CD4-positive, alpha-beta T cell treated with Interleukin-15 for 4 hours (primary cell): Measurements from ENCODE around the gene PADI4.
"Not testable (repeated sequence)": the region's sequence is repeated elsewhere in the genome, so short reads cannot be mapped to it uniquely, and the experiment has no call there.

Source experiments
- DNase-seq: peaks from one replicate; pipeline ENCODE4 v3.0.0-alpha.2; 2020; ENCODE audit warnings: low spot score

The PADI4 gene

DNA sequence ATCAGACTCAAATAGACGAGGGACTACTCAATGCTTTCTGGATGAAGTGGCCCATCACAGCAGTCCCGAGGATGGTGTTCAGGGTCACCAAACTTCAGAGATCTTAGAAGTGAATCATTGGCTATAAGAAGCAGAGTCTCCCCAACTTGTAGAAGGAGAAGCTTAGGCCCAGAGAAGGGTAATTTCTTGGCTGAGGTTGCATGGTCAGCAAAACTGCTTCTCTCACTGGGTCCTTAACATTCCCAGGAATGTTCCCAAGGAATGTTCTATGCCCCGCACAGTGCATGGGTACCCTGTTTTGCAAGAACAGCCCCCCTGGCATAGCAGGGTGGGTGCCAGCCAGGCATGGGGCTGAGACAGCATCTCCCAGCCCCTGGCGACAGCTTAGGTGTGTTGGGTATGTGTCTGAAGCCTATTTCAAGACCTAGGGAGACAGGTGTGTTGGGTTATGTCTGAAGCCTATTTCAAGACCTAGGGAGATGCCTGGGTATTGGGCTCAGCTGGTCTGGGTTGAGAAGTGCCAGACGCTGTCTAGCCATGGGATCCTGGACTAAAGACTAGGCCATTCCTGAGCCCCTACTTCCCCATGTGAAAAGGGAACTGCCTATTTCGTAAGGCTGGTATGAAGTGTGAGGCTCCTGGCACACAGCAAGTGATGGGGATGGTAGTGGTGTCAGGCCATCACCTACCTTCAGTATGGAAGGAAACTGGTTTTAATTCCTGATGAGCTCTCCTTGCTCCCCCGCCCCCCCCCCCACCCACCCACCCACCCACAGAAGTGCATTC, 90.1 kb downstream of the PADI4 start:
- no peak for DNase-seq

DNA sequence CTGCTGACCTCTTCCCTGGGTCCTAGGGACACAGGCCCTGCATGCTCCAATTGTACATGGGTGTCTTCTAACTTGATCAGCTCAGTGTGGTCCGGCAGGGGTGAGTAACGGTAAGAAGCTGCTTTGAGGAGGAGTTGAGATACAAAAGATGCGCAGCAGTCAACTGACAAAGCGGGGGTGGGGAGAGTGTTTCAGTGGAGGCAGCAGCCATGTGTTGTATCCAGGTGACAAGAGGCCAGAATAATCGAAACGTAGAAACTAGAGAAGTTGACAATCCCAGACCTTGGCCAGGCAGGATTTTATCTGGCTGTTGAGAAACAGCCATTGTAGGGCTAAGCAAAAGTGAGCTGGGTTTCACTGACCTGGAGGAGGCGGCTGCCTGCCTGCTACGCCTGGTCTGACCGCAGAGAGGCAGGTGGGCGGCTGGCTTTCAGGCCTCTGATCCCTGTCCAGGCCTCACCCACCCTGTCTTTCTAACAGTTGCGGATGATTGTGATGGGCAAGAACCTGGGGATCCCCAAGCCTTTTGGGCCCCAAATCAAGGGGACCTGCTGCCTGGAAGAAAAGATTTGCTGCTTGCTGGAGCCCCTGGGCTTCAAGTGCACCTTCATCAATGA, 92.8 kb downstream of the PADI4 start:
- no peak for DNase-seq

DNA sequence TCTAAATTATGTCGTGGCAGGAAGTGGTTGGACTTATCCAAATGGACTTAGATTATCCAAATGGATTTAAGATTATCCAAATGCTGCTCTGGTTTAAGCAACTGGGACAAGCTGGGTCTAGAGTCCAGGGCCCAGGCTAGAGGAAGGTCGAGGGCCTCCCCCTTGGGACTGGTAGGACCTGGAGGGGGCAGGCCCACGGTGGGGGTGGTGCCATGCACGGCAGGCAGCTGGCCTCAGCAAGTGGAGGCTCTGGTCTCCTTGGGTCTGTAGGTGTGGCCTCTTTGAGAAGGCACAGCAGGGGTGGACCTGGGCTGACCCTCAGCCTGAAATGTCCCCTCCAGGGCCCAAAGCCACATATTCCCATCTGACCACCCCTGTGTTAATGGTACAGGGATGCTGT, 93.8 kb downstream of the PADI4 start:
- DNase-seq: no peak

GRCh38 chr1:17403081-17403480, 95.1 kb downstream of the PADI4 start:
- DNase-seq: no peak

- DNase-seq: no peak
Observed at GRCh38 chr1:17404034-17404684, 96.2 kb downstream of the PADI4 start.

- DNase-seq: no peak
Observed at GRCh38 chr1:17404820-17405219, 96.8 kb downstream of the PADI4 start.

DNA sequence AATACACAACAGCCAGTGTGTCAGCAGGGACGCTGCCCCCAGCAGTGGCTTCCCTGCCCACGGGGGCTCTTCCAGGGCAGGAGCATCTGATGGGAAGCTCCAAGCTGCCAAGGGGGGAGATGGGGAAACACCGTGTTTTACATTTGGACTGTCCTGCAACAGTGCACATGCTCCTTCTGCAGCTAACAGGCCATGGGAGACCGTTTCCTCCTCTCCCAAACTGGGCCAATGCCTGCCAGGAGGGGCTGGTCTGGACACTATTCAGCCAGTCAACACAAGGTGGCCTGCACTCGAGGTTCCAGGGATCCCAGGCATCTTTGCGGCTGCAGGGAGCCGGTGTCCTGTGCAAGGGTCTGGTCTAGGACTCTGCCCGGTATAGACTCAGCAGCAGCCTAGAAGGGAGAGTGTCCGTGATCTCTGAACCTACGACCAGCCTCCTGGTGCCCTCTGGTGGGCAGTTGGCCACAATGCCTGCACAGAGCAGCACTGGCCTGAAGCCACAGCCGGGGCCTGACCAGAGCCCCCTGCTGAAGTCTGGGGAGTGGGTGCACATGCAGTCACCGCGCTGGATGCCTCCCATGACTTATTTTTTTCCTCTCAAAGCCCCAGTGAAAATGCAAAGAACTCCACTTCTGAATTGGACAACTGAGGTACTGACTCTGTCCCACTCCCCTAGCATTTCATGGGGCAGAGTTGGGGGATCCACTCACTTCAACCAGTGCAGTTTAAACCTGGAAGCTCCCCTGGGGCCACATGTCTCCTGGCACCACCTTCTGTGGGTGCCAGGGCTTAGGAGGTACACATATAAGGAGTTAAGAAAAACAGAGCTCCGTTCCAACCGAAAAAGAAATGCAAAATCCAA, 98.1 kb downstream of the PADI4 start:
- DNase-seq: peak; percentile 19

DNA sequence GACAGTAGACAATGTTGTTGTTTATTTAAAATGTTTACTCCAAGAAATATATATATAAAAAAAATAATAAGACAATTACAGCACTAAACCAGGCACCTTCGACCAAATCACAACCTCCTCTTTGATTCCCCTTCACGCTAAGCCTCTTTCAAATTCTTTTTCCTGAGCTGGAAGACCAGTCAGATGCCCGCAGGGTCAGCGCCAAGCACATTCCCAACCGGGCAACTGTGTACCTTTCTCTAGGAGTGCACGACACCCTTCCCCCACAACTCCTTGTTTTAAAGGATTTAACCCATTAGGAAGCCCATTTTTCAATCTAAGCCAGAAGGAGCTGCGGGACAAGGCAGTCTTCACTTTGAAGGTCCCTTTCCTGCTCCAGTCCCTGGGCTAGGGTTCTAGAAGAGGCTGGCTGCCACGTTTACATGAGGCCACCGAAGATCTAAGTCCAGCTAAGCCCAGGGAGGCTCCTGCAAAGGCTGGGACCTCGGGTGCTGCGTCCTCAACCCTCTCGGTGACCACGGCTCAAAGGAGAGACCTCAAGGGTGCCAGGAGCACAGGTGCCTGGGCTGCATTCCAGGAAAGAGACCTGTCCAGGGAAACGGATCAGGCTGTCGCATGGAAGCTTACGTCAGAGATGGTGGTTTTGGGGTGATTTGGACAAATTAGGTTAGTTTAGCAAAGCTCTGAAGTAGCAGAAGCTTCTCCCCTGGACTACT, 98.9 kb downstream of the PADI4 start:
- DNase-seq: not testable (repeated sequence)

GRCh38 chr1:17407786-17408514, 100.0 kb downstream of the PADI4 start:
- DNase-seq: not testable (repeated sequence)

DNA sequence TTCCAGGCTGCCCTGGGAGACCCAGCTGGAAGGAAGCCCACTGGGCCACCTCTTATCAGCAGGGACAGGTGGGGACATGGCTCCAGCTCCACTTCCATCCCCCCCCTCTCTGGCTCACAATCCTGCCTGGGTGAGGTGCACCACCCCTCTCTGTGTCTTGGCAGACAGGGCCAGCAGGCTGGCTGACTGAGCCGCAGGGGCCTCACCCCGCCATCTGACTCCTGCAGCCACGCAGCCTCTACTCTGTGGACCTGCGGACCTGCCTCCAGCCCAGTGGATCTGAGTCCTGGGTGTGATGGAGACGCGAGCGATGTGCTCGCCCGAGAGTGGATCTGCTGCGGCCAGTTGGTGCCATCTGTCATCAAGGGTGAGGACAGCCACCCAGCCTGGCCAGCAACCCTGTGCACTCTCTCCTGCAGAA, 101.4 kb downstream of the PADI4 start:
- no peak for DNase-seq

DNA sequence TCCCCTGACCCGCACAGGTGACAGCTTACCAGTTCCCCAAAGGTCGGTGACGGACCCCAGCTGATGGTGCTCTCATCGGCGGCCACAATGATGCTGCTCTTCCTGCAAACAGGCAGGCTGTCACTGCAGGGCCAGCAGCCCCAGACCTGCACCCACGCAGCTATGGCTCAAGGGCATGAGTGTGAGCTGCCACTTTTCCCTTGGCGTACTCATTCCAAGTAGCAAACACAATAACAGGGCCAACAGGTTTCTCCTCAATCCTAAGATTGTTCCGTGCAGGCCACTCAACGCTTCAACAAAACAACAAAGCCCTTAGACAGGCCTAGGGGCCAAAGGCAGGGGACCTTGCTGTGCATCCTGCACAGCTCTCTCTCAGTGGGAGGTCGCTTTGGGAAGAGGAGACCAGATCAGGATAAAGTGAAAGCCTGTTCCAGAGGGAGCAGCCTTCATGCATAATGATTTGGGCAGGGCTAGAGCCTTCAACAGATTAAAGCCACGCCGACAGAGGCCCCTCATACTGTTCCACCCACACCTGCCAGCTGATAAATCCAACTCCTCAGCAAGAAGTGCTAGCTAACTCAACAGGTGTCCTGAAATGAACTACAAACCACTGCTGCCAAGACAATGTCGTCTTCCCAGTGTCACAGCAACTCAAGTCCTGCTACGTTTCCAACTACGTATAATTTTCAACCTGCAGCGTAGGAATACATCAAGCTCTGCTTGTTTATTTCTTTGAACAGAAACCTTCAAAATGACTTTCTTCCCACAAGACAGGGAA, 104.3 kb downstream of the PADI4 start:
- no peak for DNase-seq
